Measurements from ENCODE around the gene TIMM22. TPM values are rescaled to one million over a fixed set of nuclear protein-coding genes. Genes with fewer than 3 reads are reported as not detected.
"Not testable (repeated sequence)": the region's sequence is repeated elsewhere in the genome, so short reads cannot be mapped to it uniquely, and the experiment has no call there.

Gene TIMM22
- polyA plus RNA-seq: 10 to 100 TPM; 22.0 to 26.9 (median 24.4) TPM

DNA sequence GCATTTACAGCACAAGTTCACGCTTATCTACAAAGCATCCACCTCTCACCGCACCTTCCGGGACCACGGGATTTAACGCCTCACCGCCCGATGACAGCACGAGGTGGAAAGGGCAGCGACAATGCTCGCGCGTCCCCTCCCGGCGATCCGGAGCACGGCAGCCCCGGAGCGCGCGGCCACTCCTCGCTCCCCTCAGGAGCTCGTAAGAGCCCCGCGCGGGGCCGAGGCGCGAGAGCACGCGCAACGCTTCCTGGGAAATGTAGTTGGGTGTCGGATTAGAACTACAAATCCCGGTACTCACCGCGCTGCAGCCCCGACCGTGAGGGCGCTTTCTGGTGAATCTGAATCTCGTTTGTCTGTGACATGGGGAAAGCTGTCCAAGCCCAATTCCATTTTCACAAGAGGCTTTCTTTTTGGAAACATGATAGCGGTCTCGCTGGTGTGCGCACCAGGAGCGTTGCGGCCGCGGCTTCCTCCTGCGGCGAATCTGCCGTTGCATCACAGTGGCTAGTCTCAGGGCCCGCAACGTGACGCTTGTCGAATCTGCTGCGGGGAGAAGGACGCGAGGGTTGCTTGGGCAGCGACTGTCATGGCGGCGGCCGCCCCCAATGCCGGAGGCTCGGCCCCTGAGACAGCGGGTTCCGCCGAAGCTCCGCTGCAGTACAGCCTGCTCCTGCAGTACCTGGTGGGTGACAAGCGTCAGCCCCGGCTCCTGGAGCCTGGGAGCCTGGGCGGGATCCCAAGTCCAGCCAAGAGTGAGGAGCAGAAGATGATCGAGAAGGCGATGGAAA, at the start of gene TIMM22:
TSS of gene TIMM22 (plus strand) at position 576 of the 791 bp plus-strand sequence. CDS start at position 590, 14 bp downstream.
- peaks cover 0 to 12% (median 8%) of the 10 kb centered on the region in 3 donors for H3K36me3 Mint-ChIP-seq
- H3K4me1 Mint-ChIP-seq: peaks cover 28 to 29% of the 10 kb centered on the region in 2 donors
- peaks cover 2 to 7% (median 7%) of the 10 kb centered on the region in 3 donors for H3K27me3 Mint-ChIP-seq (ENCODE audit: low read depth in 3 of 3)
- H3K4me3 Mint-ChIP-seq: peak within 1 kb of the TSS; percentile 95 to 99 (median 98)
- H3K27ac Mint-ChIP-seq: peak within 1 kb of the TSS; percentile 91 to 99 (median 98)
- peaks cover 5 to 26% (median 15%) of the 10 kb centered on the region in 6 donors for H3K9me3 Mint-ChIP-seq
- DNase-seq: peak; percentile 94 to 96 (median 95)

DNA sequence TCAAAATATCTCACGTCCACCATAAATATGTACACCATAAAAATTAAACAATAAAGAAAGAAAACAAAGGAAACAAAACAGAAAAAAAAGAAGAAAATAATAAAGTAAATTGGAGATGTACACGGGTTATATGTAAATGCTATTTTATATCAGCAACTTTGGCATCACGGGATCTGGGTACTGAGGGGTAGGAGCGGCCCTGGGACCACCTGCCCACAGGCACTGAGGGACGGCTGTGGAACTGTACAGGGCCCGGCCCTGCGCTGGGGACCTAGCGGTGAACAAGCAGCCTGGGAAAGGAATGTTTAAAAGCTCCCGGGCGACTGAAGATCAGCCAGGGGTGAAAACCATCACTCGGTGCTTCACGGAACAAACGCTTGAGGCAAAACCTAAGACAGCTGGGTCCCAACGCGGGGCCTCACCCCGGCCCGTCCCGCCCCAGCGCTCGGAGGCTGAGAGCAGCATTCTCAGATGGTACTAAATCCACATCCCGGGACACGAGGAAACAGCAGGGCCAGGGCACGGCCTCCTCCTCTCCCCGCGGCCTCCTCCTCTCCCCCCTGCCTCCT, 48.6 kb upstream of the TIMM22 start:
- H3K4me3 Mint-ChIP-seq: no peak overlapping the region
- H3K27ac Mint-ChIP-seq: no peak overlapping the region
- H3K9me3 Mint-ChIP-seq: no peaks in the 10 kb centered on the region
- peaks cover 5 to 12% (median 8%) of the 10 kb centered on the region in 3 donors for H3K27me3 Mint-ChIP-seq (ENCODE audit: low read depth in 3 of 3)
- peaks cover 0 to 6% of the 10 kb centered on the region in 2 donors for H3K4me1 Mint-ChIP-seq
- no peak for DNase-seq
- H3K36me3 Mint-ChIP-seq: no peaks in the 10 kb centered on the region

DNA sequence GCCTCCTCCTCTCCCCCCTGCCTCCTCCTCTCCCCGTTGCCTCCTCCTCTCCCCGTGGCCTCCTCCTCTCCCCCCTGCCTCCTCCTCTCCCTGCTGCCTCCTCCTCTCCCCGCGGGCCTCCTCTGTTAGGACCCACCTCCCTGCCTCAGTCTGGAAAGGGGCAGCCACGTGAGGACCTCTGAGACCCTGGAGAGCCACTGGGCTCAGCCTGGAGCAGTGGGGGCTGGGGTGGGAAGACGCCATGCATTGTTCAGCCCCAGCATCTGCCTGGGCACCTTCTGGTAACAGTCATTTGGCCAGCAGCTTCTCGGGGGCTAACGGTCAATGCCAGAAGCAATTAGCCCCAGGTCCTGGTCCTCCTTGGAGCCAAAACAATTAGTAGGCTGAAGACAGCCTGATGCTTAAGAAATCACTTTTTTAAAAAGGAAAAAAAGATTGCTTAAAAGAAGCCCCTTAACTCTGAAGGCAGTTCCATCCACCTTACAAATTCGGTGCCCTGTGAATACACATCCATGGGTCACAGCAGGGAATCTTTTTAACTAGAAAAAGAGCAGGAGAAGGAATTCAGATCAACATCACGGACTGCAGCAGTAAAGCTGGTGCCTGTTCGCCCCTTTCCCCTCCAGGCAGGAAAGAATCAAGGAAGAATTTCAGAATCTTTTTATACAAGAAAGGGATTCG, 47.2 kb upstream of the TIMM22 start:
- no peaks in the 10 kb centered on the region for H3K9me3 Mint-ChIP-seq
- H3K36me3 Mint-ChIP-seq: no peaks in the 10 kb centered on the region
- H3K4me3 Mint-ChIP-seq: no peak overlapping the region
- peaks cover 0 to 7% of the 10 kb centered on the region in 2 donors for H3K4me1 Mint-ChIP-seq
- H3K27ac Mint-ChIP-seq: no peak overlapping the region
- peaks cover 5 to 12% (median 7%) of the 10 kb centered on the region in 3 donors for H3K27me3 Mint-ChIP-seq (ENCODE audit: low read depth in 3 of 3)
- no peak for DNase-seq

DNA sequence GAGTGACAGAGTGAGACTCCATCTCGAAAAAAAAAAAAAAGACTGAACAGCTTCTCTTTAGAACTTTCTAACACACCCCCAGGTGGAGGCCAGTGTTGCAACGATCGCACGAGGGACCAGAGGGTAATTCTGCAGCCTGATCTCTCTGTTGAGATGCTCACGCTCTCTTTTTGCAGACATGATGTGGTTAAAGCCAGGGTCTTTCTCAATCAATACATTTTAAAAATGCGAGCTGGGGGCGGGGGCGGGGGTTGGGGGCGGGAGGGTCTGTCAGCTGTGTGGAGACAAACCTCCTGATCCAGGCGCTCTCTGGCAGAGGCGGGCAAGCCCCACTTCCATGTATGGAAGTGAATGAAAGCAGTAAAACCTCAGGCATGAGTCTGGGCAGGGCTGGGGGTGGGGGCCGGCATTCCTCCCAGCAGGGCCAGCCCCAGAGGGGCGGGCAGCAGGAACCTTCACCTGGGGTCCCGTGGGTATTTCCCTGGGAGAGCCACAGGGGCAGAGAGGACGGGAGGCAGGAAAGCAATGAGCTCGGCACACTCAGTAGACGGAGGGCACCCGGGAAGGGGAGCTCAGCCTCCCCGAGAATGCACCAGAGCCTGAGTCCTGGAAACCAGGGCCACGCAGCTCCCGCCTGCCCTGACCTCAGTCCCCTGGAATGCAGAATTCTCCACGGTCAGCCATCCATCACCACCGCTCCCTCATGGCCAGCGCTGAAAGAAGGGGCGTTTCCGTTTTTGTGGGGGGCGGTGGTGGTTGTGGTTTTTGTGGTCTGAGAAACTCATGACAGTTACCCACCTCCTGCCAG, 45.4 kb upstream of the TIMM22 start:
- Mint-ChIP-seq H3K36me3 (no peaks in the 10 kb centered on the region), H3K4me1 (peaks cover 0 to 7% of the 10 kb centered on the region in 2 donors), H3K4me3 (peak overlapping the region in 1 of 5 donors; percentile 49), H3K27me3 (ENCODE audit: low read depth in 3 of 3) (peaks cover 7 to 10% (median 7%) of the 10 kb centered on the region in 3 donors), H3K27ac (no peak overlapping the region), H3K9me3 (no peaks in the 10 kb centered on the region)
- no peak for DNase-seq

DNA sequence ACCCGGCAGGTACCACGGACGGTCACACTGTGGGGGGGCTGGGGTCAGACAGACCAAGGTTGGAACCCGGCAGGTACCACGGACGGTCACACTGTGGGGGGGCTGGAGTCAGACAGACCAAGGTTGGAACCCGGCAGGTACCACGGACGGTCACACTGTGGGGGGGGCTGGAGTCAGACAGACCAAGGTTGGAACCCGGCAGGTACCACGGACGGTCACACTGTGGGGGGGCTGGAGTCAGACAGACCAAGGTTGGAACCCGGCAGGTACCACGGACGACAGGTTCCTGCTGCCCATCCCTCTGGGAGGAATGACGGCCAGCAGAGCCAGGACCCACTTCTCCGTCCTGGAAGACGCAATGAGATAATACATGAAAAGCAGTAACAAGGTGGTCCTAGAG, 44.3 kb upstream of the TIMM22 start:
- DNase-seq, H3K9me3 Mint-ChIP-seq, H3K4me1 Mint-ChIP-seq, H3K27ac Mint-ChIP-seq, H3K36me3 Mint-ChIP-seq: not testable (repeated sequence)
- peaks cover 7 to 13% (median 7%) of the 10 kb centered on the region in 3 donors for H3K27me3 Mint-ChIP-seq (ENCODE audit: low read depth in 3 of 3)
- H3K4me3 Mint-ChIP-seq: peak overlapping the region in 1 of 5 donors; percentile 33

DNA sequence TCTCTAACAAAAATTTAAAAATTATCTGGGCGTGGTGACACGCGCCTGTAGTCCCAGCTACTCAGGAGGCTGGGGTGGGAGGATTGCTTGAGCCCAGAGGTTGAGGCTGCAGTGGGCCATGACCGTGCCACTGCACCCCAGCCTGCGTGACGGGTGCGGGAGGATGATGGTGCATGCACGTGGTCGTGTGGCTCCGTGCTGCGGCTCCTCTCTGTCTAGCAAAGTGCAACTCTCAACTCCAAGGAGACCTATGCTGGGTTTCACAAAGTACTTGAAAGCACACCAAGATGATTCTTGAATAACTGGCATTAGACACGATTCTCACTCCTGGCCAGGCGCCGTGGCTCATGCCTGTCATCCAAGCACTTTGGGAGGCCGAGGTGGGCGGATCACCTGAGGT, 43.2 kb upstream of the TIMM22 start:
- H3K27ac Mint-ChIP-seq: no peak overlapping the region
- no peak for DNase-seq
- H3K4me1 Mint-ChIP-seq: peaks cover 0 to 7% of the 10 kb centered on the region in 2 donors
- no peaks in the 10 kb centered on the region for H3K36me3 Mint-ChIP-seq
- H3K9me3 Mint-ChIP-seq: no peaks in the 10 kb centered on the region
- H3K27me3 Mint-ChIP-seq (ENCODE audit: low read depth in 3 of 3): peaks cover 7 to 13% (median 9%) of the 10 kb centered on the region in 3 donors
- H3K4me3 Mint-ChIP-seq: no peak overlapping the region

DNA sequence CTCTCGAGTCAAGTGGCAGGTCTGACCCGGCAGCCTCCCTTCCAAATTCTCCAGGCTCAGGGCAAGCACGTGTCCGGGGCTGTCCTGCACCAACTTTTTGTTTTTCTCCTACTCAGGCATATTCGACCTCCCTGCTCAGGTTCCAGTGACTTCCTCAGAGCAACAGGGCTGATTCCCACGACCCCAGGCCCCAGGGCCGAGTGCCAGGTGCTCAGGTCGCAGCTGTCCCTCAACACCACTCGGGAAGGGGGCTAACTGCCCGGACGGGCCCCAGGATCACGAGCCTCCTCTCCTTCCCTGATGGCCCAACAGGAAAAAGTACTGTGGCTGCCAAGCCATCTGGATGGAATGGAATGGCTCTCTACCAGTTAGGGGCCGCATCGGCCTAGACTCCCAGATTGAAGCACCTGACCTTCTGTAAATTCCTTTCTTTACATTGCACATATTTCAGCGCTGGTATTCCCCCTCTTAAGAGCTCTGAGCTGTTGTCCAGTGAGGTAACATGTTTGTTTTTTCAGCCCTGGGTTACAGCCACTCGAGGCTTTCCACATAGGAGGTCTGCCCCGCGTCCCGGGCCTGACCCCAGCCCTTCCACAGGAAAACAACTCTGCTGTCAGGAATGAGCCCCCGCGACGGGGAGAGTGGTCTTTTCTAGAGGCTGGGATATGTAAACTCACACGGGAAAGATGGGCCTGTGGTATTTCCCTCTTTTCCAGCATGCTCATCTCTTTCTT, 42.3 kb upstream of the TIMM22 start:
- no peak overlapping the region for H3K4me3 Mint-ChIP-seq
- H3K4me1 Mint-ChIP-seq: peaks cover 0 to 7% of the 10 kb centered on the region in 2 donors
- H3K27me3 Mint-ChIP-seq (ENCODE audit: low read depth in 3 of 3): peaks cover 7 to 13% (median 9%) of the 10 kb centered on the region in 3 donors
- no peak for DNase-seq
- no peak overlapping the region for H3K27ac Mint-ChIP-seq
- H3K36me3 Mint-ChIP-seq: no peaks in the 10 kb centered on the region
- no peaks in the 10 kb centered on the region for H3K9me3 Mint-ChIP-seq

DNA sequence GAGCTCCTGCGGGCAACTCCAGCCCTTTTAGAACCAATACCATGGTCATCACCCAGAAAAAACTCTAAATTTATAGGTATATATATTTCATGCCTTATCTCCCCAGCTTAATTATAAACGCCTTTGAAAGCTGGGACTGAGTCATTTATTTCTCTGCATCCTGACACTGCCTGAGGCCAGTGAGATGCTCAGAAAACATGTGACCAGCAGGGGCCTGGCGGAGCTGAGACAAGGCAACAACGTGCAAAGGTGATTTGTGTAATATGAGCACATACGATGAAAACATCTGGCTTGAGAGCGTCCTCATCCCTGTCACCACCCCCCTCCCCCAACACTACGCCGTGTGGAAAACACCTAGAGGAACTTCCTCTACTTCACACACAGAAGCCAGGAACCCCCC, 40.0 kb upstream of the TIMM22 start:
- H3K4me3 Mint-ChIP-seq: no peak overlapping the region
- H3K4me1 Mint-ChIP-seq: peaks cover 0 to 2% of the 10 kb centered on the region in 2 donors
- peaks cover 2 to 11% (median 5%) of the 10 kb centered on the region in 3 donors for H3K27me3 Mint-ChIP-seq (ENCODE audit: low read depth in 3 of 3)
- H3K9me3 Mint-ChIP-seq: no peaks in the 10 kb centered on the region
- no peak overlapping the region for H3K27ac Mint-ChIP-seq
- no peaks in the 10 kb centered on the region for H3K36me3 Mint-ChIP-seq
- no peak for DNase-seq

DNA sequence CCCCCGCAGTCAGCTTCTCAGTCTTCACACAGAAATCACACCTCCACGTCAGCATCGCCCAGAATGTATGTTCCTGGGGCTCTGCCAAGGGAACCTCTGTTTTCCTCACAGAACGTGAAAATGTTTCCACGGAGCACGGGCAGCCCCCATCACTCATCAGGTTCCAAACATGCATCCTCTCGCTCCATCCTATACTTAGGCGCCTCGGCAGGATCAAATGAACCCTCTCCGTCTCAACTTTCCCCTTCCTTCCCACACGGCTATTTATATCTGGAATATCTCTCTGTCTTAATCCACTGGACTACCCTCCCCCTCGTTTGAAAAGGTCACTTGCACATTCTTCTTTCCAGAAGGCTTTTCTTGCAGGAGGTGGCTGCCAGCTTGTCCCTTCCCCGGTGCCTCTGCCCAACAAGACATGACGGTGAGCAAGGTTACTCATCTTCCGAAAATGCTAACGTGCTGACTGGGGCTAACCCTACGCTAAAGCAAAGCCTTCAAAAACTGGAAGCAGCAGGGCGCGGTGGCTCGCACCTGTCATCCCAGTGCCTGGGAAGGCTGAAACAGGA, 39.0 kb upstream of the TIMM22 start:
- no peaks in the 10 kb centered on the region for H3K36me3 Mint-ChIP-seq
- H3K27me3 Mint-ChIP-seq (ENCODE audit: low read depth in 3 of 3): peaks cover 2 to 9% (median 5%) of the 10 kb centered on the region in 3 donors
- peaks cover 0 to 2% of the 10 kb centered on the region in 2 donors for H3K4me1 Mint-ChIP-seq
- no peak overlapping the region for H3K27ac Mint-ChIP-seq
- DNase-seq: no peak
- H3K4me3 Mint-ChIP-seq: no peak overlapping the region
- H3K9me3 Mint-ChIP-seq: no peaks in the 10 kb centered on the region

DNA sequence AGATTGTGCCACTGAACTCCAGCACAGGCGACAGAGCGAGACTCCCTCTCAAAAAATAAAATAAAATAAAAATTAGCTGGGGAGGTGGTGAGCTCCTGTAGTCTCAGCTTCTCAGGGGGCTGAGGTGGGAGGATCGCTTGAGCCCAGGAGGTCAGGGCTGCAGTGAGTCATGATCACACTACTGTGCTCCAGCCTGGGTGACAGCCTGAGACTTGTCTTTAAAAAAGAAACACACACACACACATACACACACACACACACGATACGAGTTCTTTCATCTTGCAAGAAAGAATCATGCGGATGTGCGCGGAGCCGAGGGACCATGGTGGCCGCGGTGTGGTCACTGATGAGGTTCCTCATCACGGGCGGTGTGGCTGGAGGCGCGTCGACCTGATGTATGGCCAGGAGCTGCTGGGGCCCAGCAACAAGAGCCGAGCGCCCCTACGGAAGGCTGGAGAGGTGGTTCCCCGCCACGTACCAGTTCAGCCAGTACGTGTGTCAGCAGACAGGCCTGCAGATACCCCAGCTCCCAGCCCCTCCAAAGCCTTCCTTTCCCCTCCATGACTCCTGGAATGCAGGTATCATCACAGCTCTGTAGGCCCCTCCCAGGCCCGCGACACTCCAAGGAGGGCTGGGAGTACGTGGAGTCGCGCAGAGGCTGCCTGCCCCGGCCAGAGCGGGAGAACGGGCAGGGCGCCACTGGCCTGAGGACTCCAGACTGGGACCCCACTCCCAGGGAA, 38.0 kb upstream of the TIMM22 start:
- Mint-ChIP-seq H3K4me1 (no peaks in the 10 kb centered on the region), H3K4me3 (no peak overlapping the region), H3K27me3 (ENCODE audit: low read depth in 3 of 3) (peaks cover 2 to 8% (median 5%) of the 10 kb centered on the region in 3 donors), H3K36me3 (no peaks in the 10 kb centered on the region), H3K27ac (no peak overlapping the region), H3K9me3 (no peaks in the 10 kb centered on the region)
- no peak for DNase-seq

DNA sequence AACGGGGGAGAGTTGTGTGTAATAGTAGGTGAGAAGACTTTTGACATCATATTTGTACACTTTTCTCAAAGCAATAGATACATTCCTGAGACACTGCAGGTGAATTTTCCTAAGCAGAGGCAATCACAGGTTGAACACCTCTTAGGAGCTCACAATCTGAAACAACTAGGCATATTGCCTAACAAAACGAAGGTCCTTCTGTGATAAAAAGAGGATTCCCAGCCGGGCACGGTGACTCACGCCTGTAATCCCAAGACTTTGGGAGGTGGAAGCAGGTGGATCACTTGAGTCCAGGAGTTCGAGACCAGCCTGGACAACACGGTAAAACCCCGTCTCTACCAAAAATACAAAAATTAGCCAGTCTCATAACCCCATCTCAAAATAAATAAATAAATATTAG, 34.8 kb upstream of the TIMM22 start:
- Mint-ChIP-seq H3K4me1 (no peaks in the 10 kb centered on the region), H3K27me3 (ENCODE audit: low read depth in 3 of 3) (peaks cover 2 to 6% (median 3%) of the 10 kb centered on the region in 3 donors), H3K9me3 (no peaks in the 10 kb centered on the region), H3K27ac (no peak overlapping the region), H3K4me3 (no peak overlapping the region), H3K36me3 (no peaks in the 10 kb centered on the region)
- DNase-seq: no peak

DNA sequence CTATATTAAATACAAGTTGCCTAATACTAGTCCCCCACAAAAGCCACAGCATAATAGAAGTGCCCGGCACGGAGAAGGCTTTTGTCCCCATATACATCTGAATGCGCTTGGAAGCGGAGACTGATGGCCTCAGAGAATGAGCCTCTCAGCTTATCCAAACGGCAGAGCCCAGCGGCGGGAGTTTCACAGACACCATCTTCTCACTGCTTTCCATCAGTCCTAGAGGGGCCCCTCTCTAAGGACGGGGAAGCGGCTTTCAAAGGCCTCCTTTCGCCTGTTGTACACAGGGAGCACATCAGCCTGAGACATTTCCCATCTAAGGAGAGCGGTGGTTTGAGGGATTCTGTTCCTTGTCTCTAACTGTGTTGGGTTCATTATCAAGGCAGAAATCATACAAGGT, 34.3 kb upstream of the TIMM22 start:
- H3K4me3 Mint-ChIP-seq: no peak overlapping the region
- no peaks in the 10 kb centered on the region for H3K36me3 Mint-ChIP-seq
- H3K4me1 Mint-ChIP-seq: no peaks in the 10 kb centered on the region
- H3K27me3 Mint-ChIP-seq (ENCODE audit: low read depth in 3 of 3): peaks cover 2 to 8% (median 4%) of the 10 kb centered on the region in 3 donors
- no peak for DNase-seq
- H3K9me3 Mint-ChIP-seq: no peaks in the 10 kb centered on the region
- H3K27ac Mint-ChIP-seq: no peak overlapping the region
